IPS-18a (cell line): ENCODE data around the gene CGNL1.

Experiments
- H3K27ac ChIP-seq: one replicate; pipeline ENCODE4 v1.5.1; 2013; ENCODE audit warnings: low read length
- H3K27me3 ChIP-seq: one replicate; pipeline ENCODE4 v1.6.1; 2013; ENCODE audit warnings: mild to moderate bottlenecking, low read length; ENCODE audit not compliant: control insufficient read depth, insufficient read depth
- H3K36me3 ChIP-seq: one replicate; pipeline ENCODE4 v1.6.1; 2013; ENCODE audit warnings: low read depth, low read length; ENCODE audit not compliant: control insufficient read depth
- H3K4me1 ChIP-seq: one replicate; pipeline ENCODE4 v1.6.1; 2013; ENCODE audit warnings: low read depth, low read length; ENCODE audit not compliant: control insufficient read depth
- H3K4me3 ChIP-seq: one replicate; pipeline ENCODE4 v1.5.1; 2013; ENCODE audit warnings: low read length
- H3K9ac ChIP-seq: one replicate; pipeline ENCODE4 v1.6.1; 2013; ENCODE audit warnings: mild to moderate bottlenecking, low read length, moderate library complexity
- H3K9me3 ChIP-seq: one replicate; pipeline ENCODE4 v1.6.1; 2013; ENCODE audit warnings: low read depth, low read length; ENCODE audit not compliant: control insufficient read depth

CGNL1 gene

DNA sequence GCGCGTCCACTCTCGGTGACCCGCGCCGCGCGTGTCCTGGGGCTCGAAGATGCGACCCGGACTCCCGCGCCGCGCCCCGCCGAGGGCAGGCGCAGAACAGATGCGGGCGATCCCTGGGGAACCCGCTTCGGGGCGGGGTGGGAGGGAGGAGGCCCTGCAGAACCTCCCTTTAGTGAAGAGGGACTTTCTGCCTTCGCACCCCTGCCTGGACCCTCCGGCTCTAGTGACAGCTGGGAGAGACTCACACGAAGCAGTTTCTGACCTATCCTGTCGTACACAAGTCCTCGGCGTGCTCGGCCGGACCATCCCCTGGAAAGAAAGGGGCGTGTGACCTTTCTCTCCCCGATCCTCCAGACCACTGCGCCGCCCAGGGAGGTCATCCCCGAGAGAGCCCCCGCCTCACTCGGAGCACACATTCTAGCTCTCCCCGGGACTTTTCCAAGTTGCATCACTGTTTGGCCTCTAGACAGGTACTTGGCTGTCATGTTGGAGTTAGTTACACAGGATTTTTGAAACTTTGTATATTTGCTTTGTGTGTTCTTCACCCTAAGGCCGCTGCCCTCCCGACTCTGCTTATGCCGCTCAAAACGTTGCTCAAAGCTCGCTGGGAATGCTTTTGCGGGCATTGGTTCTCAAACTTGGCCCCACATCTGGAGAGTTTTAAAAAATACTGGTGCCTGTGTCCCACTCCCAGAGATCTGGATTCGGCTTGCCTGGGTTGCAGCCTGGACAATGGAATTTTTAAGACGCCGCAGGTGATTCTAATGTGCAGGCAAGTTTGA is 582 bp downstream of the CGNL1 start:
- no peak overlapping the region for H3K27ac ChIP-seq
- no peaks in the 10 kb centered on the region for H3K9me3 ChIP-seq
- peaks cover 28% of the 10 kb centered on the region for H3K4me1 ChIP-seq
- H3K4me3 ChIP-seq: peak overlapping the region; percentile 69
- no peaks in the 10 kb centered on the region for H3K36me3 ChIP-seq
- no peak overlapping the region for H3K9ac ChIP-seq
- H3K27me3 ChIP-seq: peaks cover 26% of the 10 kb centered on the region

GRCh38 chr15:57377478-57377847 is 1.2 kb downstream of the CGNL1 start:
- no peak overlapping the region for H3K9ac ChIP-seq
- H3K9me3 ChIP-seq: no peaks in the 10 kb centered on the region
- H3K27ac ChIP-seq: no peak overlapping the region
- H3K27me3 ChIP-seq: peaks cover 26% of the 10 kb centered on the region
- H3K4me1 ChIP-seq: peaks cover 32% of the 10 kb centered on the region
- peak overlapping the region; percentile 69 for H3K4me3 ChIP-seq
- no peaks in the 10 kb centered on the region for H3K36me3 ChIP-seq

GRCh38 chr15:57379487-57379886 is 3.2 kb downstream of the CGNL1 start:
- no peak overlapping the region for H3K27ac ChIP-seq
- no peak overlapping the region for H3K9ac ChIP-seq
- H3K4me3 ChIP-seq: no peak overlapping the region
- H3K4me1 ChIP-seq: peaks cover 38% of the 10 kb centered on the region
- H3K9me3 ChIP-seq: no peaks in the 10 kb centered on the region
- H3K27me3 ChIP-seq: peaks cover 26% of the 10 kb centered on the region
- no peaks in the 10 kb centered on the region for H3K36me3 ChIP-seq

GRCh38 chr15:57380854-57381253 is 4.5 kb downstream of the CGNL1 start:
- no peaks in the 10 kb centered on the region for H3K9me3 ChIP-seq
- peaks cover 48% of the 10 kb centered on the region for H3K4me1 ChIP-seq
- peaks cover 12% of the 10 kb centered on the region for H3K27me3 ChIP-seq
- no peak overlapping the region for H3K27ac ChIP-seq
- H3K9ac ChIP-seq: no peak overlapping the region
- H3K36me3 ChIP-seq: no peaks in the 10 kb centered on the region
- no peak overlapping the region for H3K4me3 ChIP-seq

- H3K9me3 ChIP-seq: no peaks in the 10 kb centered on the region
- H3K4me1 ChIP-seq: peaks cover 56% of the 10 kb centered on the region
- peaks cover 5% of the 10 kb centered on the region for H3K27me3 ChIP-seq
- no peak overlapping the region for H3K4me3 ChIP-seq
- no peak overlapping the region for H3K9ac ChIP-seq
- H3K36me3 ChIP-seq: no peaks in the 10 kb centered on the region
- H3K27ac ChIP-seq: no peak overlapping the region
These were observed 5.9 kb downstream of the CGNL1 start for GRCh38 chr15:57382215-57382614.

DNA sequence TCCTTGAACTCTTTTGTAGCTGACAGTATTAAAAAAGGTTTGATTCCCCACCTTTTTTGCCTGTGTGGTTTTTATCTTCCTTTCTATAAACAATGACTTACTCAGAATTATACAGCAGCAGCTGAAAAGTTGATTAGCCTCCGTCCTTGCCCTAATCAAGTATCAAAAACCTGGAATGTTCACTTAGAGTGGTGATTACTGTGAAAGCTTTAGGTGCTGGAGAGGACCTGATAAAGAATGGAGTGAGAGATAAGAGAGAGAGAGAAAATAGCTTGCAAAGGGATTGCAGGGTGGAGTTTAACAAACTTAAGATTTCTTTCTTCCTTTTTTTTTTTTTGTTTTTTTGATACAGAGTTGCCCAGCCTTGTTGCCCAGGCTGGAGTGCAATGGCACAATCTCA is 6.7 kb downstream of the CGNL1 start:
- H3K36me3 ChIP-seq: no peaks in the 10 kb centered on the region
- H3K27me3 ChIP-seq: no peaks in the 10 kb centered on the region
- H3K27ac ChIP-seq: no peak overlapping the region
- H3K9ac ChIP-seq: no peak overlapping the region
- H3K4me3 ChIP-seq: no peak overlapping the region
- no peaks in the 10 kb centered on the region for H3K9me3 ChIP-seq
- peaks cover 57% of the 10 kb centered on the region for H3K4me1 ChIP-seq

DNA sequence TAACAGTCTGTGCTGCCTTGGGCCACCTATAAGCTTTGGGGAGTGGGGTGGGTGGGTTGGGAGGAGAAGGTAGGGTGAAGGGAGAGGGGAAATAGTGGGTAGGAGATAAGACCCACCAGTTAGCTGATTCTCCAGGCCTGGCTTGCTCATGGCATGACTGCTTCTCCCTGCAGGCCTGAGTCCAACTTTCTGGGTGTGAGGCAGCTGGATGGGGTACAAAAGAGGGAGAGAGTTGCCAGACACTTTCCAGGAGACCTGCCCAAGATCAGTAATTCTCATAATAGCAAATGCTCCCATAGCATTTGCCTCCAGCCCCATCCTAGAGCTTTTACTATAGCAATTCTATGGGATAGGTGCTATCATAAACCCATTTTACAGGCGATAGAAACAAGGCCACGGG is 7.7 kb downstream of the CGNL1 start:
- Histone ChIP-seq H3K9ac (no peak overlapping the region), H3K36me3 (no peaks in the 10 kb centered on the region), H3K27me3 (no peaks in the 10 kb centered on the region), H3K4me3 (no peak overlapping the region), H3K4me1 (peaks cover 63% of the 10 kb centered on the region), H3K27ac (no peak overlapping the region), H3K9me3 (no peaks in the 10 kb centered on the region)

DNA sequence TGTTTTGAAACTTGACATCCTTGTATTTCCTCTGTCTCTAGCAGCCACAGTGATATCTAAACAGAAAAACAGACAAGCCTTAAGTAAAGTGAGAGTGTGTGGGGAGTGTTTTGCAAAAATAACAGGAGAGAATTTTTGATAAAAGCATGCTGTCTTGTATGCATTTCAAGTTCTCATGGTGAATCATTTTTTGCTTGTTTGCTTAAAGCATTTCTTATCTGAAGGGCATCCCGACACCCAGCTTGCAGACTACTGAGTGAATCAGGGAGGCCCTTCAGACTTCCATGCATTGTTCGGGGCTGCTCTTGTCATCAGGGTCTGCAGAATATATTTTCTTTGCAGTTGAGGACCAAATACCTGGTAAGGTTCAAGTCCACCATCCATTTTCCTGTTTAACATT is 8.5 kb downstream of the CGNL1 start:
- Histone ChIP-seq H3K4me1 (peaks cover 61% of the 10 kb centered on the region), H3K4me3 (no peak overlapping the region), H3K36me3 (no peaks in the 10 kb centered on the region), H3K27ac (peak overlapping the region; percentile 0), H3K27me3 (no peaks in the 10 kb centered on the region), H3K9me3 (no peaks in the 10 kb centered on the region), H3K9ac (no peak overlapping the region)

- H3K9me3 ChIP-seq: no peaks in the 10 kb centered on the region
- H3K36me3 ChIP-seq: no peaks in the 10 kb centered on the region
- peak overlapping the region; percentile 32 for H3K27ac ChIP-seq
- peak overlapping the region; percentile 73 for H3K9ac ChIP-seq
- peak overlapping the region; percentile 67 for H3K4me3 ChIP-seq
- peaks cover 64% of the 10 kb centered on the region for H3K4me1 ChIP-seq
- no peaks in the 10 kb centered on the region for H3K27me3 ChIP-seq
These were observed 9.7 kb downstream of the CGNL1 start for GRCh38 chr15:57385923-57386390.

DNA sequence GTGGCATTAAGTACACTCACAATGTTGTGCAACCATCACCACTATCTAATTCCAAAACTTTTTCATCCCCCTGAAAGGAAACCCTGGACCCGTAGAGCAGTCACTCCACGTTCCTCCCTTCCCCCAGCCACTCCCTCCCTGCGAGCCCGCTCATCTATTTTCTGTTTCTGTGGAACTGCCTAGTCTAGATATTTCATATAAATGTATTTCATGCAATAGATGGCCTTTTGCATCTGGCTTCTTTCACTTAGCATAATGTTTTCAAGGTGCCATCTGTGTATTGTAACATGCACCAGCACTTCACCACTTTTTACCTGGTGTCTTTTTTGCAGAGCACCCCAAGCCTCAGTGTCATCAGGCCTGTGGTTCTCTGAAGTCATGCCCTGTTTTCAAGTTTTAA is 10.7 kb downstream of the CGNL1 start:
- peak overlapping the region; percentile 67 for H3K4me3 ChIP-seq
- no peaks in the 10 kb centered on the region for H3K36me3 ChIP-seq
- peak overlapping the region; percentile 73 for H3K9ac ChIP-seq
- H3K27ac ChIP-seq: peak overlapping the region; percentile 32
- no peaks in the 10 kb centered on the region for H3K9me3 ChIP-seq
- no peaks in the 10 kb centered on the region for H3K27me3 ChIP-seq
- peaks cover 62% of the 10 kb centered on the region for H3K4me1 ChIP-seq

DNA sequence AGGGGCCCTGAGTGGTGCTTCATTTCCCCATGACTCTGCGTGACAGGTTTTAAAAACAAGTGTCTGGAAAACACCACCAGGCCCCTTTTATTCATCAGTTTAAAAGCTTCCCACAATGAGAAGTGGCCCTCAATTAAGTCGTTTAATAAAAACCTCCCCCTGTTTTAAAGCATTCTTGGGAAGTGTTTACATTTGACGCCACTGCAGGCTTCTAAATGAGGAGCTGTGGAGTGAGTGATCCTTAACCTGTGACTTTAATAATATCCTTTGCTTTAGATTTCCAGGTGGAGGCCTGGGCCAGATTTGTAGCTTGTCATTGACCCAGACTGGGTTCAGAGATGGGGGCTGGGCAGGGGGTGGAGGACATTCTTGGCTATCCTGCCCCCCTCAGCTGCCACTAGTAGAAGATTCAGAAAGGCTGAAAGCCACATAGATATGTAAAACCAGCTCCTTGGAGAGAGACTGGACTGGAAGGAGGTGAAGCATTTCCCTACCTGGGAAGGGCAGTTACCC is 11.3 kb downstream of the CGNL1 start:
- Histone ChIP-seq H3K36me3 (no peaks in the 10 kb centered on the region), H3K9me3 (no peaks in the 10 kb centered on the region), H3K9ac (peak overlapping the region; percentile 73), H3K4me1 (peaks cover 55% of the 10 kb centered on the region), H3K4me3 (peak overlapping the region; percentile 67), H3K27me3 (no peaks in the 10 kb centered on the region), H3K27ac (peak overlapping the region; percentile 83)

- H3K4me1 ChIP-seq: peaks cover 51% of the 10 kb centered on the region
- H3K4me3 ChIP-seq: peak overlapping the region; percentile 67
- peak overlapping the region; percentile 83 for H3K27ac ChIP-seq
- H3K9me3 ChIP-seq: no peaks in the 10 kb centered on the region
- no peaks in the 10 kb centered on the region for H3K27me3 ChIP-seq
- H3K9ac ChIP-seq: peak overlapping the region; percentile 73
- no peaks in the 10 kb centered on the region for H3K36me3 ChIP-seq
These were observed 12.2 kb downstream of the CGNL1 start for GRCh38 chr15:57388464-57388863.
